Hepatocyte (in vitro differentiated cells): ENCODE results near the gene AGFG2.

ENCODE experiments used
- CTCF ChIP-seq: fragments of 200-600 bp; sonication (generic); IDR thresholded peaks from 2 replicates; pipeline ENCODE4 v1.5.1; 2016; ENCODE audit warnings: antibody characterized with exemption, mild to moderate bottlenecking; ENCODE audit not compliant: poor library complexity
- EZH2 ChIP-seq: fragments of 200-600 bp; sonication (generic); IDR thresholded peaks from 2 replicates; pipeline ENCODE4 v1.6.1; 2016; ENCODE audit warnings: antibody characterized with exemption, mild to moderate bottlenecking, borderline replicate concordance

- no peak for TF ChIP-seq EZH2
- no peak for TF ChIP-seq CTCF
Observed at GRCh38 chr7:100516135-100516812, 22.7 kb upstream of the AGFG2 start.
